Esophagus squamous epithelium (tissue), 5 donors: ENCODE data around the gene DOCK3. TPM values are rescaled to one million over a fixed set of nuclear protein-coding genes. Genes with fewer than 3 reads are reported as not detected.

Experiments used
- DNase-seq: peaks from one replicate; lab custom pipeline; 2025; lab: John Stamatoyannopoulos, UW
- H3K27ac ChIP-seq, 4 donors: fragments of 200-600 bp; sonication (generic); one replicate each; pipeline ENCODE4 v1.5.1; 2016 to 2019; ENCODE audit warnings: mild to moderate bottlenecking in 1 of 4
- H3K27me3 ChIP-seq, 4 donors: fragments of 200-600 bp; sonication (generic); 1 replicate in 3 of 4; 2 replicates in 1 of 4; pipeline versions ENCODE4 v1.5.1 to v1.6.0; 2017 to 2021; ENCODE audit warnings: antibody characterized with exemption in 1 of 4
- H3K36me3 ChIP-seq, 3 donors: fragments of 200-600 bp; sonication (generic); one replicate each; pipeline ENCODE4 v1.5.1; 2016 to 2019
- H3K4me1 ChIP-seq, 3 donors: fragments of 200-600 bp; sonication (generic); one replicate each; pipeline ENCODE4 v1.5.1; 2017 to 2019
- H3K4me3 ChIP-seq, 4 donors: fragments of 200-600 bp; sonication (generic); 1 replicate in 3 of 4; 2 replicates in 1 of 4; pipeline ENCODE4 v1.5.1; 2016 to 2019; ENCODE audit warnings: mild to moderate bottlenecking in 2 of 4, moderate library complexity in 1 of 4
- H3K9me3 ChIP-seq, 3 donors: fragments of 200-600 bp; sonication (generic); one replicate each; pipeline ENCODE4 v1.5.1; 2016 to 2019
- CTCF ChIP-seq, 6 experiments: fragments of 450-650 bp in 4 of 6; fragments of 200-600 bp in 2 of 6; sonication (generic) in 2 of 6; IDR thresholded peaks; one replicate each; pipeline ENCODE4 v1.5.1; 2016 to 2019; ENCODE audit warnings: antibody characterized with exemption in 6 of 6, mild to moderate bottlenecking in 4 of 6, moderate library complexity in 4 of 6
- POLR2A ChIP-seq, 4 donors: fragments of 450-650 bp; IDR thresholded peaks; one replicate each; pipeline ENCODE4 v1.6.1; 2017; ENCODE audit warnings: antibody characterized with exemption in 4 of 4, mild to moderate bottlenecking in 4 of 4, moderate library complexity in 3 of 4
- WGBS, 2 donors: methylation state at CpG; one replicate each; pipeline ENCODE4 v1.1.5; 2018; 5-methylcytosine and 5-hydroxymethylcytosine counted together
- intact Hi-C: fragments of 100-400 bp; cut with DNase I; formaldehyde crosslinking; loops from one replicate; pipeline ENCODE4 v1.15.0; 2022
- total RNA-seq, 4 donors: library from RNA; depleted of rRNA; stranded (reverse); fragments of >200 nt; gene quantifications; one replicate each; pipeline ENCODE4 v1.1.0, GENCODE V29; 2016
- donor health status: DM: yes; HTN: yes; CAD: no.

DOCK3 gene
- total RNA-seq, 4 donors from 2014 or later, result 0.92 to 1.7 (median 1.4) TPM

DNA sequence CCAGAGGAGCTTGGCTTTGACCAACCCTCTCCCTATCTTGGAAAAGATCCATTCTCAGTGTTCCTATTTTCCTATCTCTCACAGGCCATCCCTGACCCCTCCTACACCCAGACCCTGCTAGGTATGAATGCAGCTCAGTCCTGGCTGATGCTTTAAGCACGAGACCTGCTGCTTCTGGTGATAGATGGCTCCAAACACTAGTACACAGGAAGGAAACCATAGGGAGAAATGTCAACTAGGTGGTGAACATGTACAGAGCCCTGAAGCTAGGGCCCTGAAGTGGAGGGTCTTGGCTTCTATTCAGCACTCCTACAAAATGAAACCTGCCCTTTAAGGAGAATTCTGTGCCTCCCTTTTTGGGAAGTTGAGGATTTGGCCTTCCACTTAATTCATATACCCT lies 662.9 kb downstream of the DOCK3 start:
- intact Hi-C loops, result no loop called here
- TF ChIP-seq CTCF (IDR thresholded peaks at IDR 0.05), result no peak
- no peak for TF ChIP-seq POLR2A (IDR thresholded peaks at IDR 0.05)
- DNase-seq, result no peak
- Histone ChIP-seq H3K4me3 (no peak overlapping the region), H3K36me3 (no peaks in the 10 kb centered on the region), H3K27me3 (no peaks in the 10 kb centered on the region), H3K27ac (no peak overlapping the region), H3K4me1 (peaks cover 0 to 14% (median 13%) of the 10 kb centered on the region in 3 donors), H3K9me3 (no peaks in the 10 kb centered on the region)
- 78% methylated on average over 1 of the region's 1 CpG; no CpG with 5 or more reads in 1 of the 2 donors for WGBS, 2 donors

- Histone ChIP-seq H3K4me1 (peaks cover 0 to 14% (median 13%) of the 10 kb centered on the region in 3 donors), H3K36me3 (no peaks in the 10 kb centered on the region), H3K4me3 (no peak overlapping the region), H3K27me3 (no peaks in the 10 kb centered on the region), H3K9me3 (no peaks in the 10 kb centered on the region), H3K27ac (no peak overlapping the region)
- no peak for TF ChIP-seq POLR2A (IDR thresholded peaks at IDR 0.05)
- TF ChIP-seq CTCF (IDR thresholded peaks at IDR 0.05), result no peak
- 54 to 67% methylated on average over 1 to 3 of the region's 3 CpGs for WGBS, 2 donors
- DNase-seq, result no peak
- intact Hi-C loops, result no loop called here
These were observed 663.9 kb downstream of the DOCK3 start for GRCh38 chr3:51338632-51339031.

GRCh38 chr3:51340013-51340829 lies 665.5 kb downstream of the DOCK3 start:
- Histone ChIP-seq H3K27me3 (no peaks in the 10 kb centered on the region), H3K9me3 (no peaks in the 10 kb centered on the region), H3K27ac (peak overlapping the region; percentile 53 to 66 (median 55)), H3K4me3 (no peak overlapping the region), H3K36me3 (no peaks in the 10 kb centered on the region), H3K4me1 (peaks cover 0 to 25% (median 17%) of the 10 kb centered on the region in 3 donors)
- TF ChIP-seq CTCF (IDR thresholded peaks at IDR 0.05) (no peak), POLR2A (IDR thresholded peaks at IDR 0.05) (no peak)
- 30 to 38% methylated on average over 4 of the region's 4 CpGs for WGBS, 2 donors
- intact Hi-C loops, result no loop called here
- no peak for DNase-seq

DNA sequence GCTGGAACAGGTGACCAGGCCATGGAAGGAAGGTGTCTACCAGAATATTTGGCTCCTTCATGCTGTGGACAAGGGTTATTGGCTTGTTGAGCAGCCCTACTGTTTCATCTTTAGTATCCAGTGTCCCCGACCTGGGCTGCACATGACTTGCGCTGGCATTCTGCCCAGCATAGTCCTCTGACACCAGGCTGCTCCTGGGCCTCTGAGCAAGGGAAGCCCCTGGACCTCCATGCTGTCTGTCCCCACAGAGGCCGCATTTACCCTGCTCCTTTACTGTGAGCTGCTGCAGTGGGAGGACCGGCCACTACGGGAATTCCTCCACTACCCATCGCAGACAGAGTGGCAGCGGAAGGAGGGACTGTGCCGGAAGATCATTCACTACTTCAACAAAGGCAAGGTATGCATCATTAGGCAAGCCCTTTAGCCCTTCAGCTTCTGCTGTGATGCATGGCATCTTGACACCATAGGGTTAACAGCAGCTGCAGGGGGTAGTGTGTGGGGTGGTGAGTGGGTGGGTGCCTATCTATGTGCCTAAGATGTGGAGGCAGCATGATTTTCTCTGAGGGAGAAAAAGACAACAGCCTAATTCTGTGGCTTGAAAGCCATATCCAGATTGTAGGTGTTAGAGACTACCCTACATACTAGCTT lies 666.4 kb downstream of the DOCK3 start:
- H3K4me1 ChIP-seq, result peaks cover 0 to 25% (median 17%) of the 10 kb centered on the region in 3 donors
- no peak for DNase-seq
- H3K9me3 ChIP-seq, result no peaks in the 10 kb centered on the region
- no peaks in the 10 kb centered on the region for H3K27me3 ChIP-seq
- H3K27ac ChIP-seq, result peak overlapping the region; percentile 53 to 66 (median 55)
- TF ChIP-seq POLR2A (IDR thresholded peaks at IDR 0.05) (no peak), CTCF (IDR thresholded peaks at IDR 0.05) (no peak)
- no peaks in the 10 kb centered on the region for H3K36me3 ChIP-seq
- H3K4me3 ChIP-seq, result no peak overlapping the region
- WGBS, 2 donors, result 72 to 91% methylated on average over 5 to 6 of the region's 8 CpGs
- intact Hi-C loops, result no loop called here
